Effector memory CD4-positive, alpha-beta T cell (primary cell): ENCODE data around the gene JAGN1.
"Not testable (repeated sequence)": the region's sequence is repeated elsewhere in the genome, so short reads cannot be mapped to it uniquely, and the experiment has no call there.

Source experiments
- DNase-seq, 3 donors: peaks; one replicate each; pipeline ENCODE4 v3.0.0-alpha.2; 2020
- H3K27ac ChIP-seq: 2 replicates; pipeline ENCODE4 v1.7.0; 2013; ENCODE audit warnings: mild to moderate bottlenecking, low read length, moderate library complexity; ENCODE audit not compliant: insufficient read depth, poor library complexity, severe bottlenecking
- H3K27me3 ChIP-seq: replicated peaks from 2 replicates; pipeline ENCODE4 v1.7.0; 2013; ENCODE audit warnings: mild to moderate bottlenecking, low read length; ENCODE audit not compliant: insufficient read depth, control insufficient read depth, poor library complexity, severe bottlenecking
- H3K36me3 ChIP-seq: 2 replicates; pipeline ENCODE4 v1.7.0; 2013; ENCODE audit warnings: mild to moderate bottlenecking, low read length, moderate library complexity; ENCODE audit not compliant: control insufficient read depth, insufficient read depth
- H3K4me1 ChIP-seq: 2 replicates; pipeline ENCODE4 v1.7.0; 2013; ENCODE audit warnings: low read length, mild to moderate bottlenecking; ENCODE audit not compliant: control insufficient read depth, insufficient read depth, poor library complexity, severe bottlenecking
- H3K4me3 ChIP-seq: 2 replicates; pipeline ENCODE4 v1.7.0; 2013; ENCODE audit warnings: low read length, low read depth, mild to moderate bottlenecking; ENCODE audit not compliant: insufficient read depth, poor library complexity, severe bottlenecking
- H3K9me3 ChIP-seq: 2 replicates; pipeline ENCODE4 v1.7.0; 2013; ENCODE audit warnings: mild to moderate bottlenecking, low read length, moderate library complexity; ENCODE audit not compliant: control insufficient read depth

Gene JAGN1

DNA sequence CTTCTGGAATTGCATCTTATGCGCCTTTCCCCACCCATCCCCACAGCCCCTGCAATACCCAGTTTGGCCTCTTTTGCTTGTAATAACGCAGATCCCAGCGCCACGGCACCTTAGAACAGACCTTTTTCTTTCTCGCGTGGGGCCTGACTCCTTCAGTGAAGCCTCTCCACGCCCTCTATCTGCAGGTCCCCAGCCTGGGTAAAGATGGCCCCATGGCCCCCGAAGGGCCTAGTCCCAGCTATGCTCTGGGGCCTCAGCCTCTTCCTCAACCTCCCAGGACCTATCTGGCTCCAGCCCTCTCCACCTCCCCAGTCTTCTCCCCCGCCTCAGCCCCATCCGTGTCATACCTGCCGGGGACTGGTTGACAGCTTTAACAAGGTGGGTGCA is 43.8 kb downstream of the JAGN1 start:
- Histone ChIP-seq H3K9me3 (no peaks in the 10 kb centered on the region), H3K4me1 (peaks cover 33% of the 10 kb centered on the region)
- peak in 1 of 3 donors; percentile 20 for DNase-seq

GRCh38 chr3:9934993-9935392 is 44.6 kb downstream of the JAGN1 start:
- Histone ChIP-seq H3K4me1 (peaks cover 33% of the 10 kb centered on the region), H3K36me3 (peaks cover 17% of the 10 kb centered on the region), H3K27me3 (no peaks in the 10 kb centered on the region), H3K27ac (no peak overlapping the region), H3K9me3 (no peaks in the 10 kb centered on the region), H3K4me3 (no peak overlapping the region)
- DNase-seq: no peak

More for the DNA sequence above, 43.8 kb downstream of the JAGN1 start:
- Histone ChIP-seq H3K4me3 (peak overlapping the region; percentile 62), H3K27me3 (no peaks in the 10 kb centered on the region), H3K27ac (peak overlapping the region; percentile 96), H3K36me3 (peaks cover 17% of the 10 kb centered on the region)

DNA sequence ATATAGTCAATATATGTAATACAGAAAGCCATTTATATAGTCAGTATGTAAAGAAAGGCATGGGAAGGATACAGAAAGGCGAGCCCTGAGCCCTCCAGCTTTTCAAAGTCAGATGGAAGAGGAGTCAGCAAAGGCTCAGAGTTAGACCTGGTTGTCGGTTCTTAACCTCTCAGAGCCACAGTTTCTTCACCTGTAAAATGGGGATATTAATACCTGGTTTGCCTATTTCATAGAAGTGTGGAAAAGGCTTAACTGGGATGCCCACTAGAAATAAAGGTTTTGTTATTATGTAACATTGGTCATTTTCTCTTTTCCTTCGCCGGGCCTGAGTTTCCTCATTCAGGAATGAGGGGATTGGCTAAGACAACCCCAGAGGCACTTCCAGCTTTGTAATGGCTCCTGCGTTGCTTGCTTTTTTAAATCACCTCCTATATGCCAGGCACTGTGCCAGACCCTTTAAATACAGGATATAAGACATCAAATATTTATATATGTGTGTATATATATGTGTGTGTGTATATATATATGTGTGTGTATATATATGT is 45.6 kb downstream of the JAGN1 start:
- H3K4me3 ChIP-seq: no peak overlapping the region
- no peaks in the 10 kb centered on the region for H3K9me3 ChIP-seq
- no peaks in the 10 kb centered on the region for H3K27me3 ChIP-seq
- peaks cover 33% of the 10 kb centered on the region for H3K4me1 ChIP-seq
- DNase-seq: no peak
- H3K36me3 ChIP-seq: peaks cover 21% of the 10 kb centered on the region
- no peak overlapping the region for H3K27ac ChIP-seq

DNA sequence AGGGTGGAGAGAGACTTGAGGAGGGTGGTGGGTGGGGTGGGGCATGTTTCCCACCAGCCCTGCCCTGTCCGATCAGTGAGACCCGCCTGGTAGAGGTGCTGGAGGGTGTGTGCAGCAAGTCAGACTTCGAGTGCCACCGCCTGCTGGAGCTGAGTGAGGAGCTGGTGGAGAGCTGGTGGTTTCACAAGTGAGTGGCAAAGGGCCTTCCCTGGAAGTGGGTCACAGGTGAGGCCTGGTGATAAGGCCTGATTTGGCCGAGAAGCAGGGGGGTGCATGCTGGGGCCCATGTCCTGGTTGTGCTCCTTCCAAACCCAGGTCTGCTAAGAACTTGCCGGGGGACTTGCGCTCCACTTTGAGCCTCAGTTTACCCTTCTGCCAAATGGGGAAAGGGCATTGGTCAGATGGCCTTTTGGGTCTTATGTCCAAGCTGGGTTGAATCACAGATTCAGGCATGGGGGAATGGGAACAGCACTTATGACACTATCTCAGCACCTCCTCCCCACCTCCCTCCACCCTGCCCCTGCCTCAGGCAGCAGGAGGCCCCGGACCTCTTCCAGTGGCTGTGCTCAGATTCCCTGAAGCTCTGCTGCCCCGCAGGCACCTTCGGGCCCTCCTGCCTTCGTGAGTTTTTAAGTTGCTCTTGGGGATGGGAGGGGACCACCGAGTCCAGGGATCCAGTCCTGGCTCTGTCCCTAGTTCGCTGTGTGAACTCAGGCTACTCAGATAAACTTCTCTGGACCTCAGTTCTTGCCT is 47.3 kb downstream of the JAGN1 start:
- no peaks in the 10 kb centered on the region for H3K9me3 ChIP-seq
- no peak overlapping the region for H3K27ac ChIP-seq
- H3K4me3 ChIP-seq: no peak overlapping the region
- peaks cover 25% of the 10 kb centered on the region for H3K4me1 ChIP-seq
- peaks cover 23% of the 10 kb centered on the region for H3K36me3 ChIP-seq
- no peak for DNase-seq
- H3K27me3 ChIP-seq: no peaks in the 10 kb centered on the region

DNA sequence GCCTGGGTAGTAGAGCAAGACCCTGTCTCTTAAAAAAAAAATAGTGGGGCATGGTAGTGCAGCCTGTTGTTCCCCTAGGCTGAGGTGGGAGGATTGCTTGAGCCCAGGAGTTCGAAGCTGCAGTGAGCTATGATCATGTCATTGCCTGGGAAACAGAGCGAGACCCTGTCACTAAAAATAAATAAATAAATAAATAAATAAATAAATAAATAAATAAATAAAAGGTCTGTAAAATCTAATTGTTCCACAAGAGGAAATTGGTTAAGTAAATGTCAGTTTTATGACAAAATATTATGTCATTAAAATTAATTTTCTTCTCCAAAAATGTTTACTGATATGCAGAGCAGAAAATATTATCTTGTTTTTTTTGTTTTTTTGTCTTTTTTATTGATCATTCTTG is 48.6 kb downstream of the JAGN1 start:
- H3K27me3 ChIP-seq: no peaks in the 10 kb centered on the region
- no peak for DNase-seq
- peaks cover 17% of the 10 kb centered on the region for H3K4me1 ChIP-seq
- H3K4me3 ChIP-seq: no peak overlapping the region
- H3K36me3 ChIP-seq: peaks cover 23% of the 10 kb centered on the region
- no peaks in the 10 kb centered on the region for H3K9me3 ChIP-seq
- no peak overlapping the region for H3K27ac ChIP-seq

DNA sequence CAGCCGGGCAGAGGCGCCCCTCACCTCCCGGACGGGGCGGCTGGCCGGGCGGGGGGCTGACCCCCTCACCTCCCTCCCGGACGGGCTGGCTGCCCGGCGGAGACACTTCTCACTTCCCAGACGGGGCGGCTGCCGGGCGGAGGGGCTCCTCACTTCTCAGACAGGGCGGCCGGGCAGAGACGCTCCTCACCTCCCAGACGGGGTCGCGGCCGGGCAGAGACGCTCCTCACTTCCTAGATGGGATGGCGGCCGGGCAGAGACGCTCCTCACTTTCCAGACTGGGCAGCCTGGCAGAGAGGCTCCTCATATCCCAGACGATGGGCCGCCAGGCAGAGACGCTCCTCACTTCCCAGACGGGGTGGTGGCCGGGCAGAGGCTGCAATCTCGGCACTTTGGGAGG is 49.5 kb downstream of the JAGN1 start:
- H3K4me3 ChIP-seq, H3K4me1 ChIP-seq, H3K9me3 ChIP-seq, H3K27ac ChIP-seq, DNase-seq, H3K27me3 ChIP-seq: not testable (repeated sequence)
- peaks cover 23% of the 10 kb centered on the region for H3K36me3 ChIP-seq

- Histone ChIP-seq H3K4me1 (no peaks in the 10 kb centered on the region), H3K9me3 (no peaks in the 10 kb centered on the region), H3K27me3 (no peaks in the 10 kb centered on the region), H3K4me3 (no peak overlapping the region), H3K36me3 (peaks cover 23% of the 10 kb centered on the region), H3K27ac (no peak overlapping the region)
- no peak for DNase-seq
Measured at GRCh38 chr3:9940746-9941145, 50.3 kb downstream of the JAGN1 start.

- DNase-seq: no peak
- no peak overlapping the region for H3K4me3 ChIP-seq
- no peak overlapping the region for H3K27ac ChIP-seq
- no peaks in the 10 kb centered on the region for H3K27me3 ChIP-seq
- H3K4me1 ChIP-seq: no peaks in the 10 kb centered on the region
- H3K36me3 ChIP-seq: peaks cover 16% of the 10 kb centered on the region
- H3K9me3 ChIP-seq: no peaks in the 10 kb centered on the region
Measured at GRCh38 chr3:9942164-9942563, 51.8 kb downstream of the JAGN1 start.

GRCh38 chr3:9942934-9943690 is 52.7 kb downstream of the JAGN1 start:
- peaks cover 9% of the 10 kb centered on the region for H3K36me3 ChIP-seq
- H3K9me3 ChIP-seq: no peaks in the 10 kb centered on the region
- no peaks in the 10 kb centered on the region for H3K27me3 ChIP-seq
- H3K4me3 ChIP-seq: no peak overlapping the region
- no peak overlapping the region for H3K27ac ChIP-seq
- H3K4me1 ChIP-seq: no peaks in the 10 kb centered on the region
- DNase-seq: no peak
